GM12801 (cell line): Measurements from ENCODE around the gene MEGF8.

Experiments used
- CTCF ChIP-seq: IDR thresholded peaks from one replicate; pipeline ENCODE4 v1.5.1; 2011; ENCODE audit warnings: control low read depth; ENCODE audit not compliant: insufficient read length; ENCODE audit errors: extremely low read depth

Gene MEGF8

GRCh38 chr19:42297039-42297438 lies 28.4 kb upstream of the MEGF8 start:
- no peak for TF ChIP-seq CTCF

- no peak for TF ChIP-seq CTCF
These were observed 23.7 kb upstream of the MEGF8 start, which contains the start of gene PRR19 for GRCh38 chr19:42301646-42302203. PRR19 (plus strand) TSS chr19:42302132; CDS start chr19:42309585, 7,453 bp downstream.

GRCh38 chr19:42303101-42303464 lies 22.4 kb upstream of the MEGF8 start:
- no peak for TF ChIP-seq CTCF

- no peak for TF ChIP-seq CTCF
These were observed 21.6 kb upstream of the MEGF8 start for GRCh38 chr19:42303876-42304275.

GRCh38 chr19:42306646-42307045 lies 18.8 kb upstream of the MEGF8 start:
- no peak for TF ChIP-seq CTCF

GRCh38 chr19:42309686-42310085 lies 15.7 kb upstream of the MEGF8 start:
- TF ChIP-seq CTCF: no peak

DNA sequence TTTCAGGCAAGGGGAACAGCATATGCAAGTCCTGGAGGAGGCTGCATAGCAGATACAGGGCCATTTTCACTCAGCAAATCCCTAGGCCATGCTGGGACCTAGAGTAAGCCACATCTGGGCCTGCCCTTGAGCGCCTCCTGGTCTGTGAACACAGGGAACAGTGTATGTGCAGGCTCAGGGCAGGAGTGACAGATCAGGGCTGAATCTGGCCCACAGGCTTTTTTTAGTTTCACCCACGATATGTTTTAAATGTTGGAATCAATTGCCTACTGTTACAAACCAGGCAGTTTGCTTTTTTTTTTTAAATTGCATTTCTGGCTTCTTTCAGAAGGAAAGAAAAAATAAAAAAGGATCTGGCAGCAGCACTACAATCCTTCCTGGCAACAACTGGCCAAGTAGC lies 13.8 kb upstream of the MEGF8 start:
- no peak for TF ChIP-seq CTCF
